A549 (cell line): Measurements from ENCODE around the gene FBXL15.

Source experiments
- HOXA7 ChIP-seq: fragments of 250-450 bp; sonication (Bioruptor Pico); IDR thresholded peaks from 2 replicates; pipeline ENCODE4 v1.5.0; 2020; ENCODE audit warnings: mild to moderate bottlenecking, moderate library complexity
- POLR2A ChIP-seq: IDR thresholded peaks from 2 replicates; pipeline ENCODE4 v1.6.1; 2012; ENCODE audit warnings: mild to moderate bottlenecking, low read length
- RAD21 ChIP-seq, 2 experiments: fragments of >200 bp in 1 of 2; sonication (Bioruptor Twin) in 1 of 2; formaldehyde crosslinking in 1 of 2; IDR thresholded peaks in 1 of 2; conservative IDR thresholded peaks in 1 of 2; 2 replicates in 1 of 2; 3 replicates in 1 of 2; pipeline ENCODE4 v1.6.1; 2012 to 2018; ENCODE audit warnings: inconsistent platforms in 1 of 2
- SREBF2 ChIP-seq: fragments of 450-650 bp; IDR thresholded peaks from 2 replicates; pipeline ENCODE4 v1.6.1; 2014; ENCODE audit warnings: mild to moderate bottlenecking, moderate library complexity
- TF ChIP-seq, protein P1 (sequence below): fragments of >200 bp; sonication (Bioruptor Twin); formaldehyde crosslinking; IDR thresholded peaks from 3 replicates; pipeline ENCODE4 v1.5.1; 2016

DNA sequence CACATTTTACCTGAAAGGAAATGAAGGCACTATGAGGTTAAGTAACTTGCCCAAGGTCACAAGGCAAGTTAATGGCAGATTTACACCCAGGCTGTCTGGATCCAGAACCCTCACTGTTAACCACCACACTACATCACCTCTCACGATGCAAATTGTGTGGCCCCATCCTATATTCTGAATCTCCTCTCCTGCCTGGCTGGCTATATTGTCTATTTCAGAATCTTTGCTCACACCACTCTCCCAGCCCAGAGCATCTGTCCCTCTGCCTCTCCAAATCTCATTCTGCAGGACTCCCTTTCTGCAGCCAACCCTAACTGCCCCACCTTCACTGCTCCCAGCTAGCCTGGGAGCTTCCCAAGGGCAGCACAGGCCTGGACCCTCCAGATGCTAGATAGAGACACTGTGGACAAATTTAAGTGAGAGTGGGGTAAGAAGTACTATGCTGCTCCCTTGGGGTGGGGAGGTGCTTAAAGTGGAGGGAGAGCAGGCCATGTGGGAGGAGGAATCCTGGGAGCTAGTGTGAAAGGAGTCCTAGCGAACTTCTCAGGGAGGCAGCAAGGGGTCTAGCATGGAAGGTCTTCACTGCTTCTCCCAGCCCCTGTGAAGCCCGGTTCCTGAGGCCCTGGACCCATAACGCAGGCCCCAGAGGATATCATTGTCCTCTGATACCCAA, 11.0 kb downstream of the FBXL15 start:
- TF ChIP-seq, protein P1, sequence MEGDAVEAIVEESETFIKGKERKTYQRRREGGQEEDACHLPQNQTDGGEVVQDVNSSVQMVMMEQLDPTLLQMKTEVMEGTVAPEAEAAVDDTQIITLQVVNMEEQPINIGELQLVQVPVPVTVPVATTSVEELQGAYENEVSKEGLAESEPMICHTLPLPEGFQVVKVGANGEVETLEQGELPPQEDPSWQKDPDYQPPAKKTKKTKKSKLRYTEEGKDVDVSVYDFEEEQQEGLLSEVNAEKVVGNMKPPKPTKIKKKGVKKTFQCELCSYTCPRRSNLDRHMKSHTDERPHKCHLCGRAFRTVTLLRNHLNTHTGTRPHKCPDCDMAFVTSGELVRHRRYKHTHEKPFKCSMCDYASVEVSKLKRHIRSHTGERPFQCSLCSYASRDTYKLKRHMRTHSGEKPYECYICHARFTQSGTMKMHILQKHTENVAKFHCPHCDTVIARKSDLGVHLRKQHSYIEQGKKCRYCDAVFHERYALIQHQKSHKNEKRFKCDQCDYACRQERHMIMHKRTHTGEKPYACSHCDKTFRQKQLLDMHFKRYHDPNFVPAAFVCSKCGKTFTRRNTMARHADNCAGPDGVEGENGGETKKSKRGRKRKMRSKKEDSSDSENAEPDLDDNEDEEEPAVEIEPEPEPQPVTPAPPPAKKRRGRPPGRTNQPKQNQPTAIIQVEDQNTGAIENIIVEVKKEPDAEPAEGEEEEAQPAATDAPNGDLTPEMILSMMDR: no peak
- TF ChIP-seq RAD21 (conservative IDR thresholded peaks at IDR 0.05 in 1 of 2, IDR thresholded peaks at IDR 0.05 in 1 of 2) (no peak), SREBF2 (no peak), POLR2A (no peak), HOXA7 (CRISPR knock-in tag) (no peak)
